ENCODE results near the gene FPGS. TPM values are rescaled to one million over a fixed set of nuclear protein-coding genes. Genes with fewer than 3 reads are reported as not detected.

FPGS gene
- total and polyA plus RNA-seq, 2 donors (not counting 1 experiment from before 2014, with no cell fraction given), result 103 to 136 TPM

DNA sequence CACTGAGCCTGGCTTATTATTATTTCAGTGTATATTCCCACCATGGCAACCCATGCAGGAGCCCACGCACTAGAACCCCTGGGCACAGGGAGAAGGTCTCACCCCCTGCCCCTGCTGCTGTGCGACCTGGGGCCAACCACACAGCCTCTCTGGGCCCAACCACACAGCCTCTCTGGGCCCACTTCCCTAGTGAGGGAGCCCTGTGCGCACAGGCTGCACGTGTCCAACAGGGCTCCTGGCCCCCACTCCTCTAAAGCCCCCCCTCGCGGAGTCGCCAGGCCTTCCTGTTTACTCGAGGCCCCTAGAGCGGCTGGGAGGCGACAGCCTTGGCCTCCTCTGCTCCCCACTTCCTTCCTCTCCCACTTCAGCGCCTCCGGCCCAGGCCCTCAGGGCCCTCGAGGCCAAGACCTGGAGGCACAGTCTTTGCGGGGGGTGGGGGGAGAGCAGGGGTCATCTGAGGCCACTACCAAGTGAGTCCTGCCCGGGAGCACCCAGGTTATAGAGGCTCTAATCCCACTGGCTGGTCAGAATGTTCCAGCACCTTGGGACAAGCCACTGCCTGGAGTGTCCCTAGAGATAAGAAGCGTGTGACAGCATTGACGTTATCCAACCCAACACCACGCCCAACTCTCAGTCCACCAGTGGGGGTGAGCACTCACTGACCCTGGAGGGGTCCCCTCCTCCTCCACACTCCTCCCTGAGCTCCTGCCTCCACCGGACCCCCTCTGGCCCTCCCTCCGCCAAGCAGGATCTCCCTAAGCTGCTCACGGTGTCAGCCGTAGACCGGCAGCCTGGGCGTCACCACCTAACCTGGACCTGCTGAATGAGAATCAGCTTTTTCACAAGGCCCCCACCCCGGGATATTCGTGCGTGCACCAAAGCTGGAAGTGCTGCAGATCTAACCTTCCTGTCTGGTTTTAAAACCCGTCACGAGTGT lies 59.7 kb downstream of the FPGS start:
- CTCF ChIA-PET, result interaction anchor here (1.1 to 13.7 kb wide), 7 partner anchors 7 to 128 kb away, joined by 3 to 237 read pairs (median 3); partner anchors contain the start of genes CDK9, ST6GALNAC4 and TOR2A
- no peaks in the 10 kb centered on the region for H3K27me3 Mint-ChIP-seq
- peak overlapping the region; percentile 99 for H3K27ac Mint-ChIP-seq
- Histone ChIP-seq H3K9ac (ENCODE audit: low read length) (peak overlapping the region; percentile 15), H3K27ac (ENCODE audit: low read length in 2 of 2) (peak overlapping the region; percentile 90 to 92), H3K9me3 (ENCODE audit: control extremely low read depth in 1 of 3, control insufficient read depth in 2 of 3, insufficient read depth in 1 of 3, low read length in 2 of 3) (no peaks in the 10 kb centered on the region), H3K36me3 (replicated peaks in 1 of 2; ENCODE audit: control extremely low read depth in 1 of 2, control insufficient read depth in 1 of 2, extremely low read depth in 1 of 2, insufficient read depth in 2 of 2, low read length in 1 of 2) (no peaks in the 10 kb centered on the region), H3K27me3 (replicated peaks in 1 of 4; ENCODE audit: control extremely low read depth in 1 of 4, control insufficient read depth in 3 of 4, insufficient read depth in 4 of 4, low read length in 3 of 4) (no peaks in the 10 kb centered on the region), H2AFZ (ENCODE audit: insufficient read depth, low read depth, low read length, poor library complexity, severe bottlenecking) (peak overlapping the region; percentile 69), H4K20me1 (ENCODE audit: control insufficient read depth, insufficient read depth, low read length, poor library complexity, severe bottlenecking) (no peaks in the 10 kb centered on the region), H3K4me3 (ENCODE audit: control extremely low read depth in 1 of 5, extremely low read depth in 1 of 5, insufficient read depth in 1 of 5, low read depth in 2 of 5, low read length in 4 of 5) (no peak overlapping the region), H3K79me2 (ENCODE audit: control insufficient read depth, insufficient read depth, low read length) (no peaks in the 10 kb centered on the region), H3K4me1 (ENCODE audit: control insufficient read depth in 2 of 2, insufficient read depth in 2 of 2, low read length in 2 of 2) (peaks cover 59 to 78% of the 10 kb centered on the region in 2 donors), H3K4me2 (replicated peaks; ENCODE audit: low read depth, low read length, poor library complexity, severe bottlenecking) (peak overlapping the region; percentile 56)
- 15% methylated on average over 15 of the region's 29 CpGs for WGBS (ENCODE audit: insufficient coverage)
- peak; percentile 77 for ATAC-seq (ENCODE audit: low read depth)
- POLR2A ChIA-PET, result interaction anchor here (1.0 to 1.7 kb wide), 6 partner anchors 8 to 128 kb away, joined by 3 to 8 read pairs (median 6); partner anchors contain the start of genes CDK9, ENG, ST6GALNAC4 and TOR2A
- TF ChIP-seq, protein P1, sequence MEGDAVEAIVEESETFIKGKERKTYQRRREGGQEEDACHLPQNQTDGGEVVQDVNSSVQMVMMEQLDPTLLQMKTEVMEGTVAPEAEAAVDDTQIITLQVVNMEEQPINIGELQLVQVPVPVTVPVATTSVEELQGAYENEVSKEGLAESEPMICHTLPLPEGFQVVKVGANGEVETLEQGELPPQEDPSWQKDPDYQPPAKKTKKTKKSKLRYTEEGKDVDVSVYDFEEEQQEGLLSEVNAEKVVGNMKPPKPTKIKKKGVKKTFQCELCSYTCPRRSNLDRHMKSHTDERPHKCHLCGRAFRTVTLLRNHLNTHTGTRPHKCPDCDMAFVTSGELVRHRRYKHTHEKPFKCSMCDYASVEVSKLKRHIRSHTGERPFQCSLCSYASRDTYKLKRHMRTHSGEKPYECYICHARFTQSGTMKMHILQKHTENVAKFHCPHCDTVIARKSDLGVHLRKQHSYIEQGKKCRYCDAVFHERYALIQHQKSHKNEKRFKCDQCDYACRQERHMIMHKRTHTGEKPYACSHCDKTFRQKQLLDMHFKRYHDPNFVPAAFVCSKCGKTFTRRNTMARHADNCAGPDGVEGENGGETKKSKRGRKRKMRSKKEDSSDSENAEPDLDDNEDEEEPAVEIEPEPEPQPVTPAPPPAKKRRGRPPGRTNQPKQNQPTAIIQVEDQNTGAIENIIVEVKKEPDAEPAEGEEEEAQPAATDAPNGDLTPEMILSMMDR (IDR thresholded peaks at IDR 0.05), result no peak
- TF ChIP-seq EZH2 (IDR thresholded peaks at IDR 0.05; ENCODE audit: borderline replicate concordance, insufficient read depth, low read depth, low read length, poor library complexity, severe bottlenecking), result no peak
- H3K9me3 Mint-ChIP-seq (ENCODE audit: insufficient read depth), result no peaks in the 10 kb centered on the region
- peak overlapping the region; percentile 78 for H3K4me3 Mint-ChIP-seq
- peaks cover 64% of the 10 kb centered on the region for H3K4me1 Mint-ChIP-seq
- peak; percentile 87 for DNase-seq
- intact Hi-C loops (cut with micrococcal nuclease), result loop anchor here (1.0 to 2.0 kb wide), 2 partner anchors 42 to 55 kb away; partner anchors contain the start of gene ST6GALNAC4

Data from B cell (primary cell).